GM18951 (cell line): Measurements from ENCODE around the gene IL5RA.

ENCODE experiments used
- POLR2A ChIP-seq: IDR thresholded peaks from 4 replicates; pipeline ENCODE4 v1.6.1; 2011; ENCODE audit warnings: mild to moderate bottlenecking; ENCODE audit not compliant: insufficient read length, insufficient read depth; ENCODE audit errors: extremely low read depth
- in situ Hi-C: fragments of 300-500 bp; cut with MboI; formaldehyde crosslinking; loops from one replicate; pipeline ENCODE4 v1.12.0; 2022; ENCODE audit warnings: low sequenced_read_pairs, mixed read lengths, inconsistent platforms; ENCODE audit not compliant: unreplicated experiment

The IL5RA gene

GRCh38 chr3:3110299-3110630 lies at the start of gene IL5RA:
IL5RA (minus strand) TSS chr3:3110374; CDS start chr3:3104984, 5,390 bp downstream.
- TF ChIP-seq POLR2A: no peak
- in situ Hi-C loops: no loop called here

GRCh38 chr3:3157484-3157883 lies 47.3 kb upstream of the IL5RA start:
- no peak for TF ChIP-seq POLR2A
- in situ Hi-C loops: no loop called here

- in situ Hi-C loops: no loop called here
- TF ChIP-seq POLR2A: no peak
Observed at GRCh38 chr3:3154879-3155610, 44.9 kb upstream of the IL5RA start.

- TF ChIP-seq POLR2A: no peak
- in situ Hi-C loops: no loop called here
Observed at GRCh38 chr3:3151513-3151912, 41.3 kb upstream of the IL5RA start.

GRCh38 chr3:3149560-3149959 lies 39.4 kb upstream of the IL5RA start:
- no peak for TF ChIP-seq POLR2A
- in situ Hi-C loops: no loop called here

- in situ Hi-C loops: no loop called here
Observed at GRCh38 chr3:3145831-3146230, 35.7 kb upstream of the IL5RA start.

GRCh38 chr3:3141939-3142338 lies 31.8 kb upstream of the IL5RA start:
- TF ChIP-seq POLR2A: no peak

More at GRCh38 chr3:3145831-3146230, 35.7 kb upstream of the IL5RA start:
- no peak for TF ChIP-seq POLR2A

GRCh38 chr3:3137526-3137925 lies 27.4 kb upstream of the IL5RA start:
- no peak for TF ChIP-seq POLR2A
- in situ Hi-C loops: no loop called here

More at GRCh38 chr3:3141939-3142338, 31.8 kb upstream of the IL5RA start:
- in situ Hi-C loops: no loop called here

GRCh38 chr3:3134750-3135448 lies 24.7 kb upstream of the IL5RA start:
- in situ Hi-C loops: no loop called here
- no peak for TF ChIP-seq POLR2A

GRCh38 chr3:3133500-3133899 lies 23.3 kb upstream of the IL5RA start:
- TF ChIP-seq POLR2A: no peak
- in situ Hi-C loops: no loop called here

GRCh38 chr3:3129579-3129978 lies 19.4 kb upstream of the IL5RA start:
- no peak for TF ChIP-seq POLR2A
- in situ Hi-C loops: no loop called here

- no peak for TF ChIP-seq POLR2A
- in situ Hi-C loops: no loop called here
Observed at GRCh38 chr3:3127432-3128010, 17.3 kb upstream of the IL5RA start.

GRCh38 chr3:3126477-3127431 lies 16.6 kb upstream of the IL5RA start, which contains the start of gene TRNT1:
TRNT1 (plus strand) TSS chr3:3126940; CDS start chr3:3129041, 2,101 bp downstream.
- in situ Hi-C loops: no loop called here

More at GRCh38 chr3:3126477-3127431, 16.6 kb upstream of the IL5RA start, which contains the start of gene TRNT1:
- peak; percentile 97 for TF ChIP-seq POLR2A
